NCI-H2081 (cell line): ENCODE data around the gene AGR2.
A peak's percentile ranks its signal among the peaks of the same experiment; 100 is the strongest.
"Not testable (repeated sequence)": the region's sequence is repeated elsewhere in the genome, so short reads cannot be mapped to it uniquely, and the experiment has no call there.

Experiments used
- DNase-seq, 2 experiments: peaks; one replicate each; lab custom pipeline; 2025; lab: John Stamatoyannopoulos, UW

AGR2 gene

DNA sequence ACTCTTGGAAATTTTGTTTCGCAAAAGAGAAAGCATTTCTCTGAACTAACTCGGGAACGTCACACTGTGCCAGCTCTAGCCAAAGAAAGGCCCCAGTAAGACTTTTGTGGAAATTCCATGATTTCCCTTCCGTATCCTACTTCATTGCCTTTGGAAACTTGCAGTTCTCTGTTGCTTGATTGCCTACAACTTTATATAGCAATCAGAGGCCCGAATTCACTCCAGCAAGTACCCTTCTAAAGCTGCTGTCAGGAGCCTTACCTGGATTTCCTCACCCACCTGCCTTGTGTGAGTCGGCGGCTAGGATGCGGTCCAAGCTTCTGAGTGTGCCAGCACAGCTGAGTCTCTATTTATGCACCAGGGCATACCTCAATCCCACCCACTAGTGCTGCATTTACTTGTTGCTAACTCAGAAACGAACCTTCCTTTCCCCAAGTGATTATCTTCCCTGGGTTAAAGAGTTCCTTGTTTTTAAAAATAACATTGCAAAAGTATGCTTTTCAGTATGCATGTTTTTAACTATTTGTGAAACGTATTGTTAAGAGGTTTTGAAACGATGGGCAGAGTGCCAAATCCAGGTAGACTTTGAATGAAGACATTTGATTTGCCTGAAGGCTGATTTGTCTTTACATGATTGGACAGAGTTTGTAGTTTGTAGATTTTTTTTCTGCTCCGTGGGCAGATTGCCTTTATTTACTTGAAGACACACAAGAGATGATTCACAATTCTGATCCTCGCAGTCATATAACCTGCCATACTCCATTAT lies at the start of gene AGR2:
Gene AGR2 (minus strand): TSS at position 326 of the 766 bp plus-strand sequence. CDS start 3,203 bp downstream, outside the sequence.
- DNase-seq = peak; percentile 83 to 92

DNA sequence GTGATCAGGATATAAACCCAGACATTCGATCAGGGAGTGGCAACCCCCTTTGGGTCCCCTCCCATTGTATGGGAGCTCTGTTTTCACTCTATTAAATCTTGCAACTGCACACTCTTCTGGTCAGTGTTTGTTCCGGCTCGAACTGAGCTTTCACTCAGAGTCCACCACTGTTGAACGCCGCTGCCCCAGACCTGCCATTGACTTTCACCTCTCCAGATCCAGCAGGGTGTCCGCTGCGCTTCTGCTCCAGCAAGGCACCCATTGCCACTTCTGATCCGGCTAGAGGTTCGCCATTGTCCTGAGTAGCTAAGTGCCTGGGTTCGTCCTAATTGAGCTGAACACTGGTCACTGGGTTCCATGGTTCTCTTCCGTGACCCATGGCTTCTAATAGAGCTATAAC lies 48.4 kb upstream of the AGR2 start:
- DNase-seq = not testable (repeated sequence)

DNA sequence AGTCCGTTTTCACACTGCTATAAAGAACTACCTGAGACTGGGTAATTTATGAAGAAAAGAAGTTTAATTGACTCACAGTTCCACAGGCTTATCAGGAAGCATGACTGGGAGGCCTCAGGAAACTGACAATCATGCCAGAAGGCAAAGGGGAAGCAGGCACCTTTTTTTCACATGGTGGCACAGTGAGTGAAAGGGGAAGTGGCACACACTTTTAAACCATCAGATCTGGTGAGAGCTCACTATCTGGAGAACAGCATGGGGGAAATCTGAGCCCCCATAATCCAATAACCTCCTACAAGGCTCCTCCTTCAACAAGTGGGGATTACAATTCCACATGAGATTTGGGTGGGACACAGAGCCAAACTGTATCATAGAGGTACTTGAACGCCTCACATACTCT lies 47.0 kb upstream of the AGR2 start:
- no peak for DNase-seq

DNA sequence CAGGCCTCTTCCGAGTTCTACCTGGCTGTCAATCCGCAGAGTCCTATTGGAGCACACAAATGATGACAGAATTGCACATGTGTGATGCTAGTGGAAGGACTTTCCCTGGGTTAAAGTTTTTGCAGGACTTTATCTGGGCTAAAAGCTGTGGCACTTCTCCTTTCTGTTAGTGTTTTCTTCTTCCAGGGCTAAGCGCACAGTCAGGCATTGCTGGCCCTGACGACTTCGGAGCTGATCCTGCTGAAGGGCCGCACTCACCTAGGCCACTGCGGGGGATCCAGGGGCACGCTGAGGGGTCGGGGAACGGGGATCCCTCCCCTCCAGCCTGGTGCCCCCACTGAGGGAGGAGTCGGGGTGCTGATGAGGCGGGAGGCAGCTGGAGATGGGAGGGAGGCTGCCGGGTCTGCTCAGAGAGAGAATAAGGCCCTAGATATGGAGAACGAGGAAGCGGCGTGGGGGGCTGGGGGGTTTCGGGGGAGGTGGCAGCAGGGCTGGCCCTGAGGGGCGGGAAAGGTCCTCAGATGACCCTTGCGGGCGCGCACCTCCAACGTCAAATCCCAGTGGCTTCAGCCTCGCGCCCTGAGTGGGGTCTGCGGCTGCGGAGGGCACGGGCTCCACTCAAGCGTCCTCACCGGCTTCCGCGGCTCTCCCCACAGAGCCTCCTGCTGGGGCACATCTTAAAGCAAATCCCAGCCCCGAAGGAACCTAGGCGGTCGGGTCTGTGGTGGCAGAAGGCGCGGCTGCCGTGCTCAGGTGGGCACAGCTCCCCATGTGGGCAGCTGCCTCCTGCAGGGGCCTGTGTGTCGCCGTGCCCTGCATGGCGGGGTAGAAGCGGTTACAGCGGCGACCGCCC lies 46.0 kb upstream of the AGR2 start:
- DNase-seq = no peak

DNA sequence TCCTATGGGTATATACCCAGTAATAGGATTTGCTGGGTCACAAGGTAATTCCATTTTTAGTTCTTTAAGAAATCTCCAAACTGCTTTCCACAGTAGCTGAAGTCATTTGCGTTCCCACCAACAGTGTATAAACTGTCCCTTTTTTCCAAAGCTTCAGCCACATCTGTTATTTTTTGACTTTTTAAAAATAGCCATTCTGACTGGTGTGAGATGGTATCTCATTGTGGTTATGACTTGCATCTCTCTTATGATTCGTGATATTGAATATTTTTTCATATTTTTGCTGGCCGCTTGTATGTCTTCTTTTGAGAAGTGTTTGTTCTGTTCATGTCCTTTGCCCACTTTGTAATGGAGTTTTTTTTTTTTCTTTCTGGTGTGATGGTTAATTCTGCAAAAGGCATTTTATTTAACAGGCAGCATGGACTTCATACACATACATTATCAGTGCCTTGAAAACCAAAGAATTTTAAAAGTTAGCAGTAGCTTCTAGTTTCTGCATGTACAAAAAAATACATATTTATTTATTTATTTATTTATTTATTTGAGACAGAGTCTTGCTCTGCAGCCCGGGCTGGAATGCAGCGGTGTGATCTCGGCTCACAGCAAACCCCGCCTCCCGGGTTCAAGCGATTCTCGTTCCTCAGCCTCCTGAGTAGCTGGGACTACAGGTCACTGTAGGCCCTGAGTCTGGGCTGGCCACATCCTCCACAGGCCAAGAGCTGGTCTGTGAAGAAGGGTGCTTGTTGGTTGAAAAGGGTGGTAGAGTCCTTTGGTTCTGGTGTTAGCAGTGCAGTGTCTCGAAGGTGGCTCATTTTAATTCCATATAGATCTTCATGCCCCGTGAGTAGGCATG lies 44.7 kb upstream of the AGR2 start:
- no peak for DNase-seq

DNA sequence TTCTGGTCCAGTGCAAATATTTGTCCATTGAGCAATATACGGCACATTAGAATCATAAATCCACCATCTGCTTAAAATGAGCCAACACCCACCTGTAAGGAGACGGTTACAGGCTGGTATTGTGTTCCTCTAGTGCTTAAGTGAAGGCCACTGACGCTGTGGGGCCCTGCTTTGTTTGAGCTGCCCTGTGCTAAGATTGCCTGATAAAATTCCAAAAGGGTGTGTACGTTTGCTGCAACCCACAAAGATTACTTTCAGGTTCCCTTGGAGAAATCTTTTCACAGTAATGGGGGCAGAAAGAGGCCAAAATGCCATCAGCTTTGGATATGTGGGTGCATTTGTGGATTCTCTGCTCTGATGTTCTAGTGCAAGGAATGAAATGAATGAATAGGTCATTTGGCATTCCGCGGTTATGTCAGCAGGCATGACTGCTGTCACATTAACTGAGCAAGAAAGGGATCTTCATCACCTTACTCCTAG lies 42.6 kb upstream of the AGR2 start:
- DNase-seq = peak; percentile 3 to 55

DNA sequence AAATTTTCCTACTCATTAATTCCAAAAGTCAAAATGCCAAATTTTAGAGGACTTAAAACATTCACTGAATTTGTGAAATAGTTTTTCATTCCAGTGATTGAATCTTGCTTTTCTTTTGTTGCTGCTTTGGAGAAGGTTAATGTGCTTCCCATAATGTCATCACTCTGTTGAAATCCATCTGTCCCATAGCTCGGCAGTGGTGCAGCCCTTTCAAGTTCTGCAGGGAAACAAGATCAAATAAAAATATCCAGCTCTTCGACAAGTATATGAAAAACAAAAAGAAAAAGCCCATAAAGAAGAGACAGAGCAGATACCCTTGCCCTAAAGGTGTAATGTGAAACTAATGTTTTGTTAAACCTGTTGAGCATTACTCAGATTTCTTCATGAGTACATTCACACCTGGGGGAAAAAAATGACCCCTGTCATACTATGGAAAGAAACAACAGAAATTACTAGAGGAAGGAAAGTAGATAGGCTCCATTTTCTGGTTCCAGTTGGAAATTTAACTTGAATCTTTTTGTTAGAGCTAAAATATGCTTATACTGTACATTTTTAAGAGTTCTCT lies 41.9 kb upstream of the AGR2 start:
- DNase-seq = no peak

DNA sequence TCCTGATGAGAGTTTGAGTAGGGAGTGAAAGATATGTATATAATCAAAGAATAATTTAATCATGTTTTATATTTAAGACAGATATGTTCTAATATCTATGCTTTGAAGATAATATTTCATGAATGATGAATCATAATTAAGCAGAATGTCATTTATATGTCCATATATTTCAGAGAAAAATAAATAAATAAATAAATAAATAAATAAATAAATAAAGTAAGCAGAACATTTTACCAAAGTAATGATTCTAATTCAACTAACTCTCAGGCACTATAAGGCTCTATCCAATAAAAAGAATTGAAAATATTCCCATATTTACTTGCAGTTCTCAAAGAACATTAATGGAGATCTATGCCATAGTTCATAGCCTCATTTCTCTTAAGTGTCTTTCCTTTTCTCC lies 40.9 kb upstream of the AGR2 start:
- DNase-seq = no peak

DNA sequence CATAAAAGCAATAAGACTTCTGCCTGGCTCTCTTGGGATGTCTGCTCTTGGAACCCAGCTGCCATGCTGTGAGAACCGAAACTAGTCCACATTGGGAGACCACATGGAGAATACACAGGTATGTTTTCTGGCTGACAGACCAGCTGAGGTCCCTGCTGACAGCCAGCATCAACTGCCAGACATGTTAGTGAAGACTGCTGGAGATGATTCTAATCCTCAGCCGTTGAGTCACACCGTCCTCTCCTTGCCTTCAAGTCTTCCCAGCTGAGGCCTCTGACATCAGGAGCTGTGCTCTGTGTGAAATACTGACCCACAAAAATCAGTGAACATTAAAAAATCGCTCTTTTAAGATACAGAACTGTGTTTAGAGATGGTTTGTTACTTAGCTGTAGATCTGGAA lies 36.9 kb upstream of the AGR2 start:
- DNase-seq = no peak

DNA sequence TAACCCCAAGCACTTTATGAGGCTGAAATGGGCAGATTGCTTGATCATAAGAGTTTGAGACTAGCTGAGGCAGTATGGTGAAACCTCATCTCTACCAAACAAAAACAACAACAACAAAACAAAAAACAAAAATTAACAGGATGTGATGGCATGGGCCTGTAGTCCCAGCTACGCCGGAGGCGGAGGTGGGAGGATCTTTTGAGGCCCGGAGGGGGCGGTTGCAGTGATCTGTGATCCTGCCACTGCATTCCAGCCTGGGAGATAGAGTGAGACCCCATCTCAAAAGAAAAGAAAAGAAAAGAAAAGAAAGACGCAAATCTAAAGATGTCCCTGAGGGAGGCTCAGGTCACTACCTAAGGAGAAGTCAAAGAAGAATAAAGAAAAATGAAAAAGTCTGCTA lies 35.3 kb upstream of the AGR2 start:
- DNase-seq = no peak

DNA sequence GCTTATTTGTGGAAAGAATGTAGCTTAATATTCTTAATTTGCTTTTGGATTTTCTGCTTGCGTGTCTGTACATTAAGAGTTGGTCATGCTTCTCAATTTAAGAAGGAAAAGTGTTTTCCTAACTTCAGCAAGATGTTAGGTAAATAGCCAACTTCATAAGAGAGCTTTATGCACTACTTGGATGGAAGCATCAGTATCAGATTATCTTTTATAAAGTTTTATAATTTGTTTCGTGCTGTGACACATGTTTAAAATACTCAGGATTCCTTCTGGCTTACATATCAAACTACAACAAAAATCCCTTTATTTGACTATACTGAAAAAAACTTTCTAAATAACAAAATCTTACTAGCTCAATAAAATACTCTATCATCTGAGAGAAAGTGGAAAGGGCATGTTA lies 34.8 kb upstream of the AGR2 start:
- DNase-seq = no peak

DNA sequence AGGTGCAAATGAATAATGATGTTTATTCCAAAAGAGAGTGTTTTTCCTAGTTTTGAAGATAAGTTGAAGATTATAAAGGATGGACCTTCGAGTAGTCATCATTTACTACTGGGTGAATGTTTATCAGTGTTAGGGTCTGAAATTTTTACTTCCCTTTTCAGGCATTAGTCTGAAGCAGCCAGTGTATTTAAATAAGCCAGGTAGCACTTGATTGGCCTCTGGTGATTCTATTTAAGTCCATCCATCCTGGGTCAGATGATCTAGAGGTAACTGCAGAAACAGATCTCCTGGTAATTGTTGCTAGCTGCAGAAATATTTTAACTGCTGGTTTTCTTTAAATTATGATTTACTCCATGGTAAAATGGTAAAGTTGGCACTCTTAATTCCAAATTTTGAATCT lies 34.1 kb upstream of the AGR2 start:
- no peak for DNase-seq

DNA sequence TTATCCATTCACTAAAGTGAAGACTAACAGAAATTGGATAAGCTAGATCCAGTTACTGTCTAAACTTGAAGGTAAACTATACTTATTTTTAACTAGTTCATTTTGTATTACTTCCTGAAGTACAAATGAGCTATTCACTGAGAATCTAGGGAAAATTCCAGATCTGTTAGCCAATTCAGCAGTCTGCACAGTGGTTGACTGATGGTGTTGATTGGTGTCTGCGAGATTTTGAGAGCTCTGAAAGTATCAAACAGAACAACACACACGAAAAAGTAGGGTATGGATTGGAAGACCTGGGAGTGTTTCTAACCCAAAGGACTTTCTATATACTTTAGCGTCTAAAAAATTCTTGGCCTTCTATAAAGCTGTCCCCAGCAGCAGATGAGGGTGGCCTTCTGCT lies 33.6 kb upstream of the AGR2 start:
- DNase-seq = no peak

DNA sequence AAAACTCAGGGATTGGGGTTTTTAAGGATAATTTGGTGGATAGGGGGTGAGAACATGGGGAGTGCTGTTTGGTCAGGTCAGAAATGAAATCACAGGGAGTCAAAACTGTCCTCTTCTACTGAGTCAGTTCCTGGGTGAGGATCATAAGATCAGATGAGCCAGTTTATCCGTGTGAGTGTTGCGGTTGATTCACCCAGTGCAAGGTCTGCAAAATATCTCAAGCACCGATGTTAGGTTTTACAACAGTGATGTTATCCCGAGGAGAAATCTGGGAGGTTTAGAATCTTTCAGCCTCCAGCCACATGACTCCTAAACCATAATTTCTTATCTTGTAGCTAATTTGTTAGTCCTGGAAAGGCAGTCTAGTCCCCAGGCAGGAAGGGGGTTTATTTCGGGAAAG lies 31.7 kb upstream of the AGR2 start:
- no peak for DNase-seq

DNA sequence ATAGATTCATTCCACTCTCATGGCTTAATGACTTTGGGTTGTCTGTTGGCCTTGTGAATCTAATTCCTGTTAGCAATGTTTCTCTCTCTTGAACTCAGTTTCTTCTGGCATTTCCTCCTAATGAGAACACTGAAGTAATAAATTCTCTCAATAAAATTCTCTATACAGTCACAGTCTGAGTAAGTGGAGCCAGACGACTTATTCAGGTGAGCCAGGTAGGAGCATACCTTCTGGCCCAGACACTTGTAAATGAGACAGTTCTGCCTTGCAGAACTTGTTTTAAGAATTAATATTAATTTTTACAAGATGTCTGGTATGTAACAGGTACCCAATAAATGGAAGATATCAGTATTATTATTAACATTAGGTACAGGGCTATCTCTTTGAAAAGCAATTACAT lies 28.6 kb upstream of the AGR2 start:
- DNase-seq = no peak

DNA sequence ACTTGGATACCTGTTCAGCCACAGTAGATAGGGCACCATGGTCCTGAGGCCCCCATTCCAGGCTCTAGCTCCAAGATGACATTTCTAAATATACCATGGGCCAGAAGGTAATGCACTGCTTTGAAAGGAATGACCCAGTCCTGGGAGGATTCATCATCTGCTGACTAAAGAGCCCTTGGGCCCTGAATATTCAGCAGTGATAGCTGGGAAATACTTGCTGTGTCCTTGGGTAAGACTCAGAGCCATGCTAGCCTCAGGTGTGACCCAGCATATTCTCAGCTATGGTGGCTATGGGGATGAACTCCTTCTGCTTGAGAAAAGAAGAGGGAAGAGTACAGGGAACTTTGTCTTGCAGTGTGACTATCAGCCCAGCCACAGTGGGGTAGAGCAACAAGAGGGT lies 21.3 kb upstream of the AGR2 start:
- no peak for DNase-seq

DNA sequence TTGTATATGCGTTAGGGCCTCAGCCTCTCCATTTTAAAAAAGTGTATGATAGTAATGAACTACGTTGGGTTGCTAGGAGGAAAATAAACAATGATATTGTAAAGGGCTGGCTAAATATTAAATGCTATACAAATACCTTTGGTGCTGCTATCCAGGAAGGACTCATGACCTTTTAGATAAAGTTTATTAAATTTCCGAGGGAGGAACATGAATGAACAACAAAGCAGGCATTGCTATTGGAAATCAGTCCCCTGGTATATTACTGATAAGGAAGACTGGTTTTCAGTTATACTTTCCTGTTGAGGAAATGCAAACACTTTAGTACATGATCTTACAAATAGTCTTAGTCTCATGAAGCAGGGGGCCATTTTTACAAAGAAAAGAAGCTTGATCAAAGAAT lies 17.2 kb upstream of the AGR2 start:
- no peak for DNase-seq

DNA sequence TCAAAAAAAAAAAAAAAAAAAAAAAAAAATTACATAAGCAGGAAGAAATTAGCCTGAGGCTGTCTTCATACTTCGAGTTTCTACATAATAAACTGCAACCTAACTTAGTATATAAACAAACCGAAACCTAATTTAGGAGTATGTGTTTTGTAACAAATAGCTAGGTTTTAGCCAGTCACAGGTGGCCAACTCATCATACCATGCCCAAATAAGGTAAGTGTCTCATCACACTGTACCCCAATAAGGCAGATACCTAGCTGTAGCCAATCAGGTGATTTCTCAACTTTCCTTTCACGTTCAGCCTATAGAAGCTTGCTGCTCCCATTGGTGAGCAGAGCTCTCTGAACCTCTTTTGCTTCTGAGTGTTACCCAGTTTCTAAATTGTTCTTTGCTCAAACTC lies 13.9 kb upstream of the AGR2 start:
- DNase-seq = no peak

DNA sequence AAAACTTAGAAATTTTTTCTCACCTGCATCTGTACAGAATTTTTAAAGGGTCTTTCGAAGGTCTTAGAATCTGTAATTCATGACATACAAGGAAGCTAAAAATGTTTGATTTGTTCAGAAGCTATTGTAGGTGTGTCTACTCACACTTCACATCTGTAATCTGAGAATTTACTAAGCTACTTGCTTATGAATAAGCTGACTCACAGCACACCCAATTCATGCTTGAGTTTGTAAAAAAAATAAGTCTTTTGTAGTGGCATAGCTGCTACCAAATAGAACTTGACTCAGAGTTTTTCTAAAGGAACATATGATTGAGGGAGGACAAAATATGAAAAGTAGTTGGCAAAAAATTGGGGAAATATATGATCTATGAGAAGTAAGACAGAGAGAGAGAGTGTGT lies 12.7 kb upstream of the AGR2 start:
- DNase-seq = no peak

DNA sequence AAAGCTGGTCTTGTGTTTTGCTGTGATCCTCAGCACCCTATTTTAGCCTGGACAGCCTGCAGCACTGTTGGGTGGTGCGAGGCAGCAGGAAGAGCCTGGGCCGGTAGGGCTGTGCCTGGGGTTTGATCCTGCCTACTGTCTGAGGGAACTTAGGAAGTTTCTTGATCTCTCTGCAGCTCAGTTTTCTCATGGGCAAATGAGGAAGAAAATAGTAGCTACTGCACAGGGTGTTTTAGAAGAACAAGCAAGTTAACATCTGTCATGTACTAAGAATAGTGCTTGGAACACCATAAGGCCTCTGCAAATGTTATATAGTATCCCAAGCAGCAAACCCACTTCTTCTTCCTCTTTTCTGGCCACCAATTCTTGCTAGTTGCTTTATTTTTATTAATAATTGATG lies 12.0 kb upstream of the AGR2 start:
- no peak for DNase-seq

DNA sequence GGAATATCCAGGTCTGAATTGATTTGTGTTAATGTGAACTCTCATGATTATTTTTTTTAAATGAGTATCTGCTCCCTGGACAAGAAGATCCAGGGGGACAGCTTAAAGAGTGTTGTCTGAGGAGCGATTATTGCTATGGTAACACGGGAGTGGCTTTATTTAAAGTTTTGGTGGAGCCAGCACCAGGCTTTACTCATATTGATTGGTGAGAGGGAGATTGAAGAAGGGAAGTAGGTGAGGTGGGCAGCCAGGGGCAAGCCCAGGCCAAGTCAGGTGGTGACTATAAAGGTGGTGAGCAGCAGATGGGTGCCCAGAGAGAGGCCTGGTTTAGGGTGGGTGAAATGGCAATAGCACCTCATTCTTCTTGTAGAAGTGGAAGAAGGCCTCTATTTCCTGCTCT lies 10.2 kb upstream of the AGR2 start:
- no peak for DNase-seq

DNA sequence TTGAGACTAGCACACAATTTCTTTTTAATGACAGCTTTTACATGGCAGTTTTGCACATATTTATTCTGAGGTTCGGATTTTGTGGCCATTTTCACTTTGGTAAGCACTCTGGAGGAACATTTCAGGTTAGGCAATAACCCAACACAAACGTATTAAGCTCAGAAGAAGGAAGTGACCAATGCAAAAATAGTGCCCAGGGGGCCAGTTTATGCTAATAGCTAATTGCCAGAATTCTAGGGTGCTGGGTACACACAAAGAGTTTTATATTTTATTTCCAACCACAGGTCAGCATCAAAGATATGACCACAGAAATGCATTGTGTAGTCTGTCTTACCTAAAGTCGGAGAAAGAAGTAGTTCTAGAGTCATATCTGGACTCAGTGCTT lies 8.4 kb upstream of the AGR2 start:
- DNase-seq = peak; percentile 9 to 66
